ENCODE measurements around the gene HSF2BP.
"Not testable (repeated sequence)": the region's sequence is repeated elsewhere in the genome, so short reads cannot be mapped to it uniquely, and the experiment has no call there.

Gene HSF2BP

GRCh38 chr21:43572446-43572845 is 86.8 kb downstream of the HSF2BP start:
- Histone ChIP-seq H3K27ac (ENCODE audit: low read depth, low read length) (no peak overlapping the region), H3K18ac (ENCODE audit: low read length) (no peak overlapping the region), H3K4me1 (ENCODE audit: control insufficient read depth, low read depth, low read length) (no peaks in the 10 kb centered on the region), H3K79me1 (ENCODE audit: low read length) (no peaks in the 10 kb centered on the region), H3K4ac (ENCODE audit: low read depth, low read length) (no peak overlapping the region), H3K27me3 (ENCODE audit: insufficient read depth, low read length, poor library complexity) (no peaks in the 10 kb centered on the region), H2BK5ac (ENCODE audit: low read length) (no peak overlapping the region), H3K36me3 (ENCODE audit: control insufficient read depth, insufficient read depth, low read length) (no peaks in the 10 kb centered on the region), H4K5ac (ENCODE audit: low read length) (no peak overlapping the region), H3K4me3 (ENCODE audit: low read length) (no peak overlapping the region), H2AK5ac (ENCODE audit: low read length) (no peak overlapping the region), H4K8ac (ENCODE audit: low read depth, low read length) (no peak overlapping the region), H3K9ac (ENCODE audit: low read length) (no peak overlapping the region), H3K56ac (ENCODE audit: low read length) (no peak overlapping the region), H3K23ac (ENCODE audit: low read length) (no peak overlapping the region), H3K79me2 (ENCODE audit: control insufficient read depth, insufficient read depth, low read length) (no peaks in the 10 kb centered on the region), H2BK120ac (ENCODE audit: low read depth, low read length) (no peak overlapping the region), H2BK15ac (replicated peaks; ENCODE audit: low read depth) (no peak overlapping the region), H3K4me2 (ENCODE audit: low read length) (no peak overlapping the region)
- no CpG with 5 or more reads among the region's 5 CpGs for WGBS (ENCODE audit: extremely low coverage, insufficient coverage, low lambda C conversion rate)
- DNase-seq: no peak

- Histone ChIP-seq H3K4me3 (ENCODE audit: low read length) (no peak overlapping the region), H2BK5ac (ENCODE audit: low read length) (no peak overlapping the region), H3K79me1 (ENCODE audit: low read length) (no peaks in the 10 kb centered on the region), H3K4ac (ENCODE audit: low read depth, low read length) (no peak overlapping the region), H3K27me3 (ENCODE audit: insufficient read depth, low read length, poor library complexity) (no peaks in the 10 kb centered on the region), H4K8ac (ENCODE audit: low read depth, low read length) (no peak overlapping the region), H2AK5ac (ENCODE audit: low read length) (no peak overlapping the region), H3K9ac (ENCODE audit: low read length) (no peak overlapping the region), H3K36me3 (ENCODE audit: control insufficient read depth, insufficient read depth, low read length) (no peaks in the 10 kb centered on the region), H4K5ac (ENCODE audit: low read length) (no peak overlapping the region), H3K4me2 (ENCODE audit: low read length) (no peak overlapping the region), H3K18ac (ENCODE audit: low read length) (no peak overlapping the region), H3K4me1 (ENCODE audit: control insufficient read depth, low read depth, low read length) (no peaks in the 10 kb centered on the region), H3K27ac (ENCODE audit: low read depth, low read length) (no peak overlapping the region), H2BK15ac (replicated peaks; ENCODE audit: low read depth) (no peak overlapping the region), H3K23ac (ENCODE audit: low read length) (no peak overlapping the region), H3K79me2 (ENCODE audit: control insufficient read depth, insufficient read depth, low read length) (no peaks in the 10 kb centered on the region), H2BK120ac (ENCODE audit: low read depth, low read length) (no peak overlapping the region), H3K56ac (ENCODE audit: low read length) (no peak overlapping the region)
- WGBS (ENCODE audit: extremely low coverage, insufficient coverage, low lambda C conversion rate): no CpG with 5 or more reads among the region's 6 CpGs
- DNase-seq: no peak
Measured at GRCh38 chr21:43571976-43572375, 87.3 kb downstream of the HSF2BP start.

GRCh38 chr21:43570195-43570594 is 89.1 kb downstream of the HSF2BP start:
- no CpG with 5 or more reads among the region's 3 CpGs for WGBS (ENCODE audit: extremely low coverage, insufficient coverage, low lambda C conversion rate)
- H2AK5ac ChIP-seq (ENCODE audit: low read length); H3K4me2 ChIP-seq (ENCODE audit: low read length); H3K56ac ChIP-seq (ENCODE audit: low read length); H3K4me1 ChIP-seq (ENCODE audit: control insufficient read depth, low read depth, low read length); H2BK5ac ChIP-seq (ENCODE audit: low read length); H3K36me3 ChIP-seq (ENCODE audit: control insufficient read depth, insufficient read depth, low read length); H4K8ac ChIP-seq (ENCODE audit: low read depth, low read length); DNase-seq; H3K79me2 ChIP-seq (ENCODE audit: control insufficient read depth, insufficient read depth, low read length); H3K4me3 ChIP-seq (ENCODE audit: low read length); H3K27ac ChIP-seq (ENCODE audit: low read depth, low read length); H3K79me1 ChIP-seq (ENCODE audit: low read length); H2BK120ac ChIP-seq (ENCODE audit: low read depth, low read length); H3K18ac ChIP-seq (ENCODE audit: low read length); H3K23ac ChIP-seq (ENCODE audit: low read length); H2BK15ac ChIP-seq (replicated peaks; ENCODE audit: low read depth); H3K27me3 ChIP-seq (ENCODE audit: insufficient read depth, low read length, poor library complexity); H3K4ac ChIP-seq (ENCODE audit: low read depth, low read length); H3K9ac ChIP-seq (ENCODE audit: low read length); H4K5ac ChIP-seq (ENCODE audit: low read length): not testable (repeated sequence)

GRCh38 chr21:43562451-43562850 is 96.8 kb downstream of the HSF2BP start:
- H3K4me1 ChIP-seq (ENCODE audit: control insufficient read depth, low read depth, low read length); H3K79me2 ChIP-seq (ENCODE audit: control insufficient read depth, insufficient read depth, low read length); H3K27me3 ChIP-seq (ENCODE audit: insufficient read depth, low read length, poor library complexity); H2BK15ac ChIP-seq (replicated peaks; ENCODE audit: low read depth); H3K4me3 ChIP-seq (ENCODE audit: low read length); H3K27ac ChIP-seq (ENCODE audit: low read depth, low read length); H4K5ac ChIP-seq (ENCODE audit: low read length); H3K9ac ChIP-seq (ENCODE audit: low read length); H3K36me3 ChIP-seq (ENCODE audit: control insufficient read depth, insufficient read depth, low read length); H3K4me2 ChIP-seq (ENCODE audit: low read length); H2BK5ac ChIP-seq (ENCODE audit: low read length); H3K79me1 ChIP-seq (ENCODE audit: low read length); H4K8ac ChIP-seq (ENCODE audit: low read depth, low read length); H3K4ac ChIP-seq (ENCODE audit: low read depth, low read length); H3K56ac ChIP-seq (ENCODE audit: low read length); H3K18ac ChIP-seq (ENCODE audit: low read length); DNase-seq; H2AK5ac ChIP-seq (ENCODE audit: low read length); H3K23ac ChIP-seq (ENCODE audit: low read length); H2BK120ac ChIP-seq (ENCODE audit: low read depth, low read length): not testable (repeated sequence)
- no CpG with 5 or more reads among the region's 5 CpGs for WGBS (ENCODE audit: extremely low coverage, insufficient coverage, low lambda C conversion rate)

- no CpG with 5 or more reads among the region's 2 CpGs for WGBS (ENCODE audit: extremely low coverage, insufficient coverage, low lambda C conversion rate)
- H3K4me2 ChIP-seq (ENCODE audit: low read length); H2AK5ac ChIP-seq (ENCODE audit: low read length): not testable (repeated sequence)
Measured at GRCh38 chr21:43540561-43540960, 118.7 kb downstream of the HSF2BP start.

GRCh38 chr21:43522495-43523131 is 136.7 kb downstream of the HSF2BP start:
- H3K56ac ChIP-seq (ENCODE audit: low read length); DNase-seq; H2BK120ac ChIP-seq (ENCODE audit: low read depth, low read length); H3K79me1 ChIP-seq (ENCODE audit: low read length); H4K8ac ChIP-seq (ENCODE audit: low read depth, low read length); H2BK15ac ChIP-seq (replicated peaks; ENCODE audit: low read depth); H3K4me2 ChIP-seq (ENCODE audit: low read length); H3K4me1 ChIP-seq (ENCODE audit: control insufficient read depth, low read depth, low read length); H2AK5ac ChIP-seq (ENCODE audit: low read length); H3K23ac ChIP-seq (ENCODE audit: low read length); H2BK5ac ChIP-seq (ENCODE audit: low read length); H3K18ac ChIP-seq (ENCODE audit: low read length); H3K27ac ChIP-seq (ENCODE audit: low read depth, low read length); H3K4me3 ChIP-seq (ENCODE audit: low read length); H3K79me2 ChIP-seq (ENCODE audit: control insufficient read depth, insufficient read depth, low read length); H4K5ac ChIP-seq (ENCODE audit: low read length); H3K27me3 ChIP-seq (ENCODE audit: insufficient read depth, low read length, poor library complexity); H3K9ac ChIP-seq (ENCODE audit: low read length); H3K36me3 ChIP-seq (ENCODE audit: control insufficient read depth, insufficient read depth, low read length); H3K4ac ChIP-seq (ENCODE audit: low read depth, low read length): not testable (repeated sequence)
- no CpG with 5 or more reads among the region's 8 CpGs for WGBS (ENCODE audit: extremely low coverage, insufficient coverage, low lambda C conversion rate)

More at GRCh38 chr21:43540561-43540960, 118.7 kb downstream of the HSF2BP start:
- H4K8ac ChIP-seq (ENCODE audit: low read depth, low read length); DNase-seq; H3K9ac ChIP-seq (ENCODE audit: low read length); H3K23ac ChIP-seq (ENCODE audit: low read length); H4K5ac ChIP-seq (ENCODE audit: low read length); H3K36me3 ChIP-seq (ENCODE audit: control insufficient read depth, insufficient read depth, low read length); H2BK120ac ChIP-seq (ENCODE audit: low read depth, low read length); H2BK15ac ChIP-seq (replicated peaks; ENCODE audit: low read depth); H3K4ac ChIP-seq (ENCODE audit: low read depth, low read length); H3K27me3 ChIP-seq (ENCODE audit: insufficient read depth, low read length, poor library complexity); H3K4me1 ChIP-seq (ENCODE audit: control insufficient read depth, low read depth, low read length); H3K27ac ChIP-seq (ENCODE audit: low read depth, low read length); H3K79me2 ChIP-seq (ENCODE audit: control insufficient read depth, insufficient read depth, low read length); H2BK5ac ChIP-seq (ENCODE audit: low read length); H3K56ac ChIP-seq (ENCODE audit: low read length); H3K79me1 ChIP-seq (ENCODE audit: low read length); H3K4me3 ChIP-seq (ENCODE audit: low read length); H3K18ac ChIP-seq (ENCODE audit: low read length): not testable (repeated sequence)

All from mesendoderm (in vitro differentiated cells).